HUES48 (cell line): Measurements from ENCODE around the gene MFSD2A.

Experiments
- H3K27ac ChIP-seq: one replicate; pipeline ENCODE4 v1.7.0; 2013; ENCODE audit warnings: low read depth, low read length, inconsistent platforms
- H3K27me3 ChIP-seq: 2 replicates; pipeline ENCODE4 v1.6.1; 2013; ENCODE audit warnings: mild to moderate bottlenecking, low read length; ENCODE audit not compliant: control insufficient read depth, insufficient read depth
- H3K36me3 ChIP-seq: 2 replicates; pipeline ENCODE4 v1.6.1; 2013; ENCODE audit warnings: low read length; ENCODE audit not compliant: control insufficient read depth, insufficient read depth
- H3K4me1 ChIP-seq: 2 replicates; pipeline ENCODE4 v1.6.1; 2013; ENCODE audit warnings: mild to moderate bottlenecking, low read length; ENCODE audit not compliant: control insufficient read depth, insufficient read depth
- H3K4me3 ChIP-seq: 2 replicates; pipeline ENCODE4 v1.5.1; 2013; ENCODE audit warnings: mild to moderate bottlenecking, low read depth, low read length
- H3K9ac ChIP-seq: 2 replicates; pipeline ENCODE4 v1.6.1; 2013; ENCODE audit warnings: mild to moderate bottlenecking, low read depth, low read length, moderate library complexity
- H3K9me3 ChIP-seq: 2 replicates; pipeline ENCODE4 v1.6.1; 2013; ENCODE audit warnings: low read length; ENCODE audit not compliant: control insufficient read depth, insufficient read depth

The MFSD2A gene

GRCh38 chr1:39984951-39985350 is 30.0 kb downstream of the MFSD2A start:
- H3K4me1 ChIP-seq: peaks cover 15% of the 10 kb centered on the region
- H3K4me3 ChIP-seq: no peak overlapping the region
- H3K36me3 ChIP-seq: no peaks in the 10 kb centered on the region
- H3K9me3 ChIP-seq: no peaks in the 10 kb centered on the region
- no peaks in the 10 kb centered on the region for H3K27me3 ChIP-seq
- H3K9ac ChIP-seq: no peak overlapping the region
- no peak overlapping the region for H3K27ac ChIP-seq

GRCh38 chr1:39987869-39988268 is 32.9 kb downstream of the MFSD2A start:
- no peak overlapping the region for H3K27ac ChIP-seq

GRCh38 chr1:39988618-39989343 is 33.8 kb downstream of the MFSD2A start:
- no peak overlapping the region for H3K27ac ChIP-seq
- no peaks in the 10 kb centered on the region for H3K36me3 ChIP-seq
- H3K27me3 ChIP-seq: no peaks in the 10 kb centered on the region

More at GRCh38 chr1:39987869-39988268, 32.9 kb downstream of the MFSD2A start:
- Histone ChIP-seq H3K4me1 (peaks cover 10% of the 10 kb centered on the region), H3K4me3 (no peak overlapping the region), H3K9ac (no peak overlapping the region), H3K36me3 (no peaks in the 10 kb centered on the region), H3K9me3 (no peaks in the 10 kb centered on the region), H3K27me3 (no peaks in the 10 kb centered on the region)

GRCh38 chr1:39990428-39990827 is 35.5 kb downstream of the MFSD2A start:
- no peaks in the 10 kb centered on the region for H3K36me3 ChIP-seq
- H3K9ac ChIP-seq: no peak overlapping the region
- no peak overlapping the region for H3K27ac ChIP-seq
- no peaks in the 10 kb centered on the region for H3K9me3 ChIP-seq
- H3K27me3 ChIP-seq: no peaks in the 10 kb centered on the region
- H3K4me1 ChIP-seq: peaks cover 6% of the 10 kb centered on the region
- H3K4me3 ChIP-seq: no peak overlapping the region

More at GRCh38 chr1:39988618-39989343, 33.8 kb downstream of the MFSD2A start:
- H3K9me3 ChIP-seq: no peaks in the 10 kb centered on the region
- no peak overlapping the region for H3K4me3 ChIP-seq
- H3K9ac ChIP-seq: no peak overlapping the region
- H3K4me1 ChIP-seq: peaks cover 10% of the 10 kb centered on the region

- no peak overlapping the region for H3K9ac ChIP-seq
- H3K9me3 ChIP-seq: no peaks in the 10 kb centered on the region
These were observed 37.3 kb downstream of the MFSD2A start for GRCh38 chr1:39992234-39992633.

GRCh38 chr1:39992888-39993287 is 37.9 kb downstream of the MFSD2A start:
- Histone ChIP-seq H3K27me3 (no peaks in the 10 kb centered on the region), H3K4me3 (no peak overlapping the region), H3K36me3 (no peaks in the 10 kb centered on the region), H3K4me1 (0 out of 2 replicates have a peak, but pooled peaks cover 3% of the 10 kb centered on the region), H3K9ac (no peak overlapping the region), H3K9me3 (no peaks in the 10 kb centered on the region), H3K27ac (no peak overlapping the region)

More at GRCh38 chr1:39992234-39992633, 37.3 kb downstream of the MFSD2A start:
- Histone ChIP-seq H3K27me3 (no peaks in the 10 kb centered on the region), H3K4me1 (0 out of 2 replicates have a peak, but pooled peaks cover 3% of the 10 kb centered on the region), H3K27ac (no peak overlapping the region), H3K4me3 (no peak overlapping the region), H3K36me3 (no peaks in the 10 kb centered on the region)

- no peak overlapping the region for H3K27ac ChIP-seq
- H3K9ac ChIP-seq: no peak overlapping the region
- H3K9me3 ChIP-seq: 0 out of 2 replicates have a peak, but pooled peaks cover 3% of the 10 kb centered on the region
- no peaks in the 10 kb centered on the region for H3K27me3 ChIP-seq
- 0 out of 2 replicates have a peak, but pooled peaks cover 3% of the 10 kb centered on the region for H3K4me1 ChIP-seq
- H3K36me3 ChIP-seq: no peaks in the 10 kb centered on the region
- no peak overlapping the region for H3K4me3 ChIP-seq
These were observed 41.0 kb downstream of the MFSD2A start for GRCh38 chr1:39995973-39996393.

- H3K4me1 ChIP-seq: 0 out of 2 replicates have a peak, but pooled peaks cover 3% of the 10 kb centered on the region
These were observed 41.6 kb downstream of the MFSD2A start for GRCh38 chr1:39996396-39997004.

GRCh38 chr1:40001456-40001855 is 46.5 kb downstream of the MFSD2A start:
- Histone ChIP-seq H3K4me1 (peaks cover 9% of the 10 kb centered on the region; the same call in 1 of the 2 replicates), H3K4me3 (no peak overlapping the region), H3K9me3 (0 out of 2 replicates have a peak, but pooled peaks cover 3% of the 10 kb centered on the region), H3K9ac (no peak overlapping the region), H3K27me3 (no peaks in the 10 kb centered on the region), H3K36me3 (no peaks in the 10 kb centered on the region), H3K27ac (no peak overlapping the region)

More at GRCh38 chr1:39996396-39997004, 41.6 kb downstream of the MFSD2A start:
- H3K36me3 ChIP-seq: no peaks in the 10 kb centered on the region
- no peak overlapping the region for H3K4me3 ChIP-seq
- H3K27ac ChIP-seq: no peak overlapping the region
- H3K9ac ChIP-seq: no peak overlapping the region
- H3K9me3 ChIP-seq: 0 out of 2 replicates have a peak, but pooled peaks cover 3% of the 10 kb centered on the region
- H3K27me3 ChIP-seq: no peaks in the 10 kb centered on the region

- Histone ChIP-seq H3K36me3 (no peaks in the 10 kb centered on the region), H3K9ac (no peak overlapping the region), H3K27ac (no peak overlapping the region), H3K9me3 (0 out of 2 replicates have a peak, but pooled peaks cover 3% of the 10 kb centered on the region), H3K4me3 (no peak overlapping the region), H3K4me1 (peaks cover 9% of the 10 kb centered on the region; the same call in 1 of the 2 replicates), H3K27me3 (no peaks in the 10 kb centered on the region)
These were observed 48.5 kb downstream of the MFSD2A start for GRCh38 chr1:40003156-40004093.
